Coronary artery (tissue), 2 donors: ENCODE data around the gene ACVR2B.

Source experiments
- DNase-seq: peaks from one replicate; pipeline ENCODE4 v3.0.0-alpha.2; 2017; ENCODE audit warnings: low spot score
- H3K27ac ChIP-seq, 2 donors: fragments of 200-600 bp; sonication (generic); one replicate each; pipeline ENCODE4 v1.5.1; 2016 to 2019
- H3K4me3 ChIP-seq: fragments of 200-600 bp; sonication (generic); 2 replicates; pipeline ENCODE4 v1.5.1; 2016; ENCODE audit warnings: mild to moderate bottlenecking, moderate library complexity
- TF ChIP-seq, protein P1 (sequence below): fragments of 200-600 bp; sonication (generic); IDR thresholded peaks from one replicate; pipeline ENCODE4 v1.5.1; 2019; ENCODE audit warnings: antibody characterized with exemption

Gene ACVR2B

DNA sequence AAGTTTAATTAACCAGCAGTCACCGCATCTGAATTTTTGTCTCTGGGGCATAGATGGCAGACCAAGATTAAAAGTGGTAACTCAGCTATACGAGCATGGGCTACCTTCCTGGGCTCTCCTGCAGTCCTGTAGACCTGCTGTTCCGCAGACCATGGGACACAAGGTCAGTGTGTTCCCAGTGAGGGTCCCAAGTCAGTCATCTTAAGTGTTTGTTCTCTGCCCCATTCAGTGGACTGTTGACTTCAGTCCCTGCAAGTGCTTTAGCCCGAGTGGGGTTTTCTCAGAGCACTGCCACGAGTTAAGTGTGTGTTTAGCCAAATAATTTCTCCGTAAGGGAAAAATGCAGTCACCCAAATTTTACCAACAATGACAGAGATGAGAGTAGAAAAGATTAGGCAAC lies 37.5 kb downstream of the ACVR2B start:
- no peak overlapping the region for H3K4me3 ChIP-seq
- TF ChIP-seq, protein P1, sequence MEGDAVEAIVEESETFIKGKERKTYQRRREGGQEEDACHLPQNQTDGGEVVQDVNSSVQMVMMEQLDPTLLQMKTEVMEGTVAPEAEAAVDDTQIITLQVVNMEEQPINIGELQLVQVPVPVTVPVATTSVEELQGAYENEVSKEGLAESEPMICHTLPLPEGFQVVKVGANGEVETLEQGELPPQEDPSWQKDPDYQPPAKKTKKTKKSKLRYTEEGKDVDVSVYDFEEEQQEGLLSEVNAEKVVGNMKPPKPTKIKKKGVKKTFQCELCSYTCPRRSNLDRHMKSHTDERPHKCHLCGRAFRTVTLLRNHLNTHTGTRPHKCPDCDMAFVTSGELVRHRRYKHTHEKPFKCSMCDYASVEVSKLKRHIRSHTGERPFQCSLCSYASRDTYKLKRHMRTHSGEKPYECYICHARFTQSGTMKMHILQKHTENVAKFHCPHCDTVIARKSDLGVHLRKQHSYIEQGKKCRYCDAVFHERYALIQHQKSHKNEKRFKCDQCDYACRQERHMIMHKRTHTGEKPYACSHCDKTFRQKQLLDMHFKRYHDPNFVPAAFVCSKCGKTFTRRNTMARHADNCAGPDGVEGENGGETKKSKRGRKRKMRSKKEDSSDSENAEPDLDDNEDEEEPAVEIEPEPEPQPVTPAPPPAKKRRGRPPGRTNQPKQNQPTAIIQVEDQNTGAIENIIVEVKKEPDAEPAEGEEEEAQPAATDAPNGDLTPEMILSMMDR: no peak
- DNase-seq: no peak

DNA sequence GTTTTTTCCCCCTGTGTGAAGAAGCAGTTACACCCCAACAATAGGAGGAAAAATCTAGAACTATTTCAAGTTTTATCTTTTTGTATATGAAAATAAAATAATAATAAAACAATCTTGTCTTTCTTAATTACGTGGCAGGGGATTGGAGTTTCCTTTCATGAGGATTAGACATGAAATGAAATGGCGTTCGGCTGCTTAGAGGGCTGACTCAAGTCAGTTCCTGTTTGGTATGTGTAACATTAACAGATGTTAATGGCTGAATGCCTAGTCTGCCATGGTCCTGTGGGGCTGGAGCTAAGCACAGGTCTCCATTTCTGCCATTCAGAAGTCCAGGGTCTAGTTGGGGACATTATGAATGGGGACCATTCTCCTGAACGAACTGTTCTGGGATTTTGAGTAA lies 39.3 kb downstream of the ACVR2B start:
- TF ChIP-seq, protein P1: no peak
- DNase-seq: no peak
- no peak overlapping the region for H3K27ac ChIP-seq
- H3K4me3 ChIP-seq: no peak overlapping the region

More for the DNA sequence above, 37.5 kb downstream of the ACVR2B start:
- no peak overlapping the region for H3K27ac ChIP-seq

DNA sequence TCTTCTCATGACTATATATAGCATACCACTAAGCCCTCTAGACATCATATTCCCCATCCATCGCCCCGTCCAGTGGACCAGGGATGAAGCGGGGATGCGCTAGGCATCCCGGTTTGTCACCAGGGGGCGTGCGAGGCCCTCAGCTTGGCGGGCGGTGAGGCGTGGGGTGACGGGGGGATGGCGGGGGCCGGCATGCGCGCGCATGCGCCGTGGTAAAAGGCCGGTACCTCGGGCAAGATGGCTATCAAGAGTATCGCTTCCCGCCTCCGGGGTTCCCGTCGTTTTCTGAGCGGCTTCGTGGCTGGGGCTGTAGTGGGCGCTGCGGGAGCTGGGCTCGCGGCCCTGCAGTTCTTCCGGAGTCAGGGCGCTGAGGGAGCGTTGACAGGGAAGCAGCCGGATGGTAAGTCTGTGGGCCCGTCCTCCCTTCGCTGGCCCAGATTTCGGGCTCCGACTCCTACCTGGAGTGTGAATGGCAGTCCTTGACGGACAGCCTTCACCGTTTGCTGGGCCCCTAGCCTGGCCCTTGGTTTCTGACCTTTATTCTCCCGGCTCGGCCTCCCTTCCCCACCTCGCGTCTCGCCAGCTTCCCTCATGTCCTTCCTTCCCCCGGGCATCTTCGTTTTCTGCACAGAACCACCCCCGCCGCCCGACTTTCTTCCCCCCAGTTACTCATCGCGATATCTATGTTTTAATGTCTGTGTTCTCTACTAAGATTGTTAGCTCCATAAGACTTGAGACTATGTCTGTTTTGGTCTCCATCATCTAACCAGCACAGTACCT lies 42.6 kb downstream of the ACVR2B start, which contains the start of gene EXOG:
Gene EXOG, plus strand, starts transcription at position 210 of the 780 bp plus-strand sequence. Its CDS starts 28 bp downstream, at position 238.
- peak; percentile 94 for DNase-seq
- Histone ChIP-seq H3K4me3 (peak within 1 kb of the TSS; percentile 81), H3K27ac (peak within 1 kb of the TSS in 1 of 2 donors; percentile 86)
- TF ChIP-seq, protein P1: peak; percentile 70

DNA sequence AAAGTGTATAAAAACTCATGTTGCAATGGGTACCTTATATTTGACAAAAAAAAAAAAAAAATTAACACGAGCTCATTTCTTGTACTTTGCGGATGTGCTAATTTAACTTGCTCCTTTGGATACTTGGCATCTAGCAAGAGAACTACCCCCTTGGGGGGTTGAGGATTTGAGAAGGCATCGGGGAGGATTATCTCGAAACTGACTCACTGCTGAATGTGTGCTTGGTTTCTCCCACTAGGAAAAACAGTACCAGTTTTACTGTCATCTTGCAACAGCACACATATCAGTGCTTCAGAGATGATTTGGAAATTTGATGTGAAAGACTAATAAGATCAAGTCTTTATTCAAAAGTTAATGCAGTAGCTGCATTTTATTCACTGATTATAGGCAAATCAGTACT lies 43.3 kb downstream of the ACVR2B start:
- H3K27ac ChIP-seq: no peak overlapping the region
- TF ChIP-seq, protein P1: no peak
- peak overlapping the region; percentile 81 for H3K4me3 ChIP-seq
- no peak for DNase-seq

DNA sequence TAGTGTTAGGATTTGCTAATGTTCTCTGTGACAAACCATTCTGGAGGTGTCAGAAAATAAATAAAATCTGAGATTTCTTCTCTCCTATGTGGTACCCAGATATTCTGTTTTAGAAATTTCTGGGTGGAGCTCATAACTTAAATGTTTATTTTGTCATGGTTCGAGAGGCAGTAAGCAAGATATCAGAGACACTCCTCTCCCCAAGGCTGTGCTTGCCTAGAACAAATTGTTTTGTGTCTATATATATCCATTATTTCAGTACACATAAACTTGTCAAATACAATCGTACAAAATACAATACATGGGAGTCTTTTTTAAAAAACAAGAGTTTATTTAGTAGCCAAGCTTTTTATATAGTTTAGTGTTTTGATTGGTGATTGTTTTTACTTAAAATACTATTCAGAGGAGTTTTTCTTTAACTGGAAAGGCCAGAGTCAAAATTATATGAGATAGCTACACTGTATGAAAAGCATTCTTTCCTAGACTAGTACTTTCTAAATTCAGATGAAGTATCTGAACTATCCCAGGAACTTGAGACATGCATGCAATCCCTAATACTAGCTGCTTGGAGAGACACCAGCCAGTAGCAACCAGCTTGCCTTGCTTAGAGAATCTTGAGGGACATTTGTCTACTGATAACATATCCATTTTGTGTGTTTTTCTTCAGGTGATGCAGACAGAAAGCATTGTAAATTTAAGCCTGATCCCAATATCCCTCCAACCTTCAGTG lies 47.2 kb downstream of the ACVR2B start:
- no peak overlapping the region for H3K4me3 ChIP-seq
- TF ChIP-seq, protein P1: no peak
- no peak for DNase-seq
- peak overlapping the region in 1 of 2 donors; percentile 32 for H3K27ac ChIP-seq

DNA sequence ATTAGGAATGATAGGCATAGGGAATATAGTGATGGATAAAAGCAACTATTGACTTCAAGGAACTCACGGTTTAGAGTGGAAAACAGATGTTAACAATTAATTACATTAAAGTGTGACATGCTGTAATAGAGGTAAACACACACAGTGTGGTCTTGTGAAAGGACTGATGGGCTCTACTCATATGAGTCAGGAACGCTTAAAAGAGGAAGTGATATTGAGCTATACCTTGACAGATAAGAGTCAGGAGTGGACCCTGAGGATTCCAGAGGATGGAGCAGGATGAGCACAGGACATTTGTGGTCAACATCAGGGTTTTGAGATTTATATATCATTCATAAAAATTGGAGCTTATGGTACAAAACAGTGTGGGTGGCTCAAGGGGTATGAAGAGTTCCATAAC lies 53.4 kb downstream of the ACVR2B start:
- TF ChIP-seq, protein P1: no peak
- Histone ChIP-seq H3K27ac (no peak overlapping the region), H3K4me3 (no peak overlapping the region)
- no peak for DNase-seq
